ENCODE data around the gene CFTR. TPM values are rescaled to one million over a fixed set of nuclear protein-coding genes. Genes with fewer than 3 reads are reported as not detected.
A peak's percentile ranks its signal among the peaks of the same experiment; 100 is the strongest.

The CFTR gene
- total RNA-seq, 1 donor = 0.43 TPM

- TF ChIP-seq CTCF (IDR thresholded peaks at IDR 0.05; ENCODE audit: insufficient read depth, low read depth, low read length) = no peak
- H3K4me3 ChIP-seq (ENCODE audit: low read depth, low read length) = no peak overlapping the region
- no peak for DNase-seq (ENCODE audit: low read depth)
These were observed 231.7 kb downstream of the CFTR start for GRCh38 chr7:117711556-117711955.

- H3K4me3 ChIP-seq (ENCODE audit: low read depth, low read length) = no peak overlapping the region
- TF ChIP-seq CTCF (IDR thresholded peaks at IDR 0.05; ENCODE audit: insufficient read depth, low read depth, low read length) = peak; percentile 73
- peak; percentile 73 for DNase-seq (ENCODE audit: low read depth)
These were observed 236.1 kb downstream of the CFTR start for GRCh38 chr7:117715784-117716445.

GRCh38 chr7:117716707-117717299 lies 237.0 kb downstream of the CFTR start:
- no peak for DNase-seq (ENCODE audit: low read depth)
- no peak for TF ChIP-seq CTCF (IDR thresholded peaks at IDR 0.05; ENCODE audit: insufficient read depth, low read depth, low read length)
- H3K4me3 ChIP-seq (ENCODE audit: low read depth, low read length) = no peak overlapping the region

- DNase-seq (ENCODE audit: low read depth) = no peak
- H3K4me3 ChIP-seq (ENCODE audit: low read depth, low read length) = no peak overlapping the region
- no peak for TF ChIP-seq CTCF (IDR thresholded peaks at IDR 0.05; ENCODE audit: insufficient read depth, low read depth, low read length)
These were observed 237.5 kb downstream of the CFTR start for GRCh38 chr7:117717357-117717756.

Small RNA genes lying within 50 kb of the gene (small RNA-seq; reads per million reads assigned to genes)
- gene AC000111.1 = not detected
- not detected for gene AC000111.2

Other genes starting within 250 kb of the CFTR start
- 56.1 and 140 TPM in 2 replicates for gene WNT2, start 157.0 kb upstream of the CFTR start, total RNA-seq
- gene ASZ1, start 52.5 kb upstream of the CFTR start, total RNA-seq = under 0.01 TPM in 2 replicates

Data from fibroblast of villous mesenchyme (primary cell).